Kidney (tissue), 14 donors: ENCODE results near the gene GRAMD1C. TPM values are rescaled to one million over a fixed set of nuclear protein-coding genes. Genes with fewer than 3 reads are reported as not detected.

ENCODE experiments used
- DNase-seq, 5 donors: peaks; one replicate each; pipeline ENCODE4 v3.0.0-alpha.2; 2013 to 2020
- FAIRE-seq: peaks from 2 replicates; lab custom pipeline; 2012; peaks lifted over from hg19 to GRCh38; lab: Jason Lieb, UNC
- H3K27ac ChIP-seq, 2 donors: one replicate each; pipeline ENCODE4 v1.7.0; 2013; ENCODE audit warnings: low read depth in 2 of 2, low read length in 2 of 2, inconsistent platforms in 1 of 2
- H3K27me3 ChIP-seq: one replicate; pipeline ENCODE4 v1.7.1; 2013; ENCODE audit warnings: low read length, inconsistent platforms; ENCODE audit not compliant: control insufficient read depth, insufficient read depth
- H3K36me3 ChIP-seq, 3 donors: one replicate each; pipeline versions ENCODE4 v1.7.0 to v1.7.1; 2013; ENCODE audit warnings: low read length in 3 of 3, control low read depth in 1 of 3, inconsistent platforms in 1 of 3; ENCODE audit not compliant: insufficient read depth in 3 of 3, control insufficient read depth in 2 of 3
- H3K4me1 ChIP-seq, 3 donors: one replicate each; pipeline versions ENCODE4 v1.7.0 to v1.7.1; 2013; ENCODE audit warnings: low read length in 3 of 3, inconsistent platforms in 1 of 3, low read depth in 1 of 3; ENCODE audit not compliant: control insufficient read depth in 2 of 3, insufficient read depth in 2 of 3
- H3K4me3 ChIP-seq, 3 donors: one replicate each; pipeline versions ENCODE4 v1.7.0 to v1.8.1; 2013; ENCODE audit warnings: low read length in 3 of 3, control low read depth in 1 of 3, inconsistent platforms in 1 of 3
- H3K9ac ChIP-seq, 3 donors: one replicate each; pipeline versions ENCODE4 v1.7.0 to v1.7.1; 2013; ENCODE audit warnings: low read length in 3 of 3, control low read depth in 1 of 3, inconsistent platforms in 1 of 3
- H3K9me3 ChIP-seq, 3 donors: one replicate each; pipeline versions ENCODE4 v1.7.0 to v1.7.1; 2013; ENCODE audit warnings: low read length in 3 of 3, control low read depth in 1 of 3, inconsistent platforms in 1 of 3; ENCODE audit not compliant: control insufficient read depth in 2 of 3, insufficient read depth in 1 of 3
- intact Hi-C: fragments of 100-400 bp; cut with DNase I; formaldehyde crosslinking; loops from one replicate; pipeline ENCODE4 v1.11.1; 2022
- polyA plus RNA-seq: library from polyadenylated mRNA; stranded (reverse); fragments of 350-450 nt; fragmentation: Illumina TruSeq; extraction: RNeasy Lipid Tissue Mini Kit (QIAGEN cat#74804); gene quantifications from one replicate; pipeline ENCODE4 v1.2.3, GENCODE V29; 2014; ENCODE audit warnings: low read depth, low replicate concordance; ENCODE audit not compliant: insufficient read depth
- total RNA-seq: library from RNA; stranded (reverse); fragmentation: NEBNext Ultra II Directional; extraction: Animal tissue kit (Norgen Biotek cat#: 25700); gene quantifications from one replicate; pipeline ENCODE4 v1.2.1, GENCODE V29; 2021
- TF ChIP-seq, protein P1 (sequence below): IDR thresholded peaks from 3 replicates; pipeline ENCODE4 v1.5.1; 2012; ENCODE audit warnings: mild to moderate bottlenecking, moderate library complexity, borderline replicate concordance; ENCODE audit not compliant: insufficient read depth; ENCODE audit errors: extremely low read depth
- donor health status: control.
- donor health status: control.
- donor health status: control.
- donor health status: control.
- donor health status: control.
- donor health status: DM: yes; HTN: yes; CAD: no.
- donor health status: Normal renal cell carcinoma (clear cell type).

Gene GRAMD1C
- total and polyA plus RNA-seq, 2 donors from 2014 or later: 21.0 TPM

DNA sequence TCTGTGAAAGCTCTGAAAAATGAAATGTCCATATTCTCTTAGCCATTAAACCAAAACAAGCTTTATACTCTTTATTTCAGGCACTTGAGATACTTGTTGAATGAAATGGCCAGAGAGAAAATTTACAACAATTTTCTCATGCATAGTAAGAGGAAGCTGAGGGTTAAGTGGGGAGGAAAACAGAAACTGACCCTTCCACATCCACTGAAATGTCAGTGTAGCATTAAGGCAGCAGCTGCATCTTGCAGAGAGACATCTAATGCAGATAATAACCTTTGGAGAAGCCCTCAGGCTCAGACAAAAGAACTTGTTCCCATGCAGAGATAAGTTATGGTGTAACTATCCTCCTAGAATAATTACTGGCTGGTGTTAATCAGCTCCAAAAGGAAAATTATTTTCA, 143.2 kb downstream of the GRAMD1C start:
- intact Hi-C loops: no loop called here
- DNase-seq: peak in 1 of 5 donors; percentile 17
- FAIRE-seq: no peak
- Histone ChIP-seq H3K9me3 (no peaks in the 10 kb centered on the region), H3K27ac (no peak overlapping the region), H3K27me3 (no peaks in the 10 kb centered on the region), H3K36me3 (peaks cover 0 to 7% (median 4%) of the 10 kb centered on the region in 3 donors), H3K4me1 (no peaks in the 10 kb centered on the region), H3K9ac (no peak overlapping the region), H3K4me3 (no peak overlapping the region)
- TF ChIP-seq, protein P1, sequence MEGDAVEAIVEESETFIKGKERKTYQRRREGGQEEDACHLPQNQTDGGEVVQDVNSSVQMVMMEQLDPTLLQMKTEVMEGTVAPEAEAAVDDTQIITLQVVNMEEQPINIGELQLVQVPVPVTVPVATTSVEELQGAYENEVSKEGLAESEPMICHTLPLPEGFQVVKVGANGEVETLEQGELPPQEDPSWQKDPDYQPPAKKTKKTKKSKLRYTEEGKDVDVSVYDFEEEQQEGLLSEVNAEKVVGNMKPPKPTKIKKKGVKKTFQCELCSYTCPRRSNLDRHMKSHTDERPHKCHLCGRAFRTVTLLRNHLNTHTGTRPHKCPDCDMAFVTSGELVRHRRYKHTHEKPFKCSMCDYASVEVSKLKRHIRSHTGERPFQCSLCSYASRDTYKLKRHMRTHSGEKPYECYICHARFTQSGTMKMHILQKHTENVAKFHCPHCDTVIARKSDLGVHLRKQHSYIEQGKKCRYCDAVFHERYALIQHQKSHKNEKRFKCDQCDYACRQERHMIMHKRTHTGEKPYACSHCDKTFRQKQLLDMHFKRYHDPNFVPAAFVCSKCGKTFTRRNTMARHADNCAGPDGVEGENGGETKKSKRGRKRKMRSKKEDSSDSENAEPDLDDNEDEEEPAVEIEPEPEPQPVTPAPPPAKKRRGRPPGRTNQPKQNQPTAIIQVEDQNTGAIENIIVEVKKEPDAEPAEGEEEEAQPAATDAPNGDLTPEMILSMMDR: no peak

DNA sequence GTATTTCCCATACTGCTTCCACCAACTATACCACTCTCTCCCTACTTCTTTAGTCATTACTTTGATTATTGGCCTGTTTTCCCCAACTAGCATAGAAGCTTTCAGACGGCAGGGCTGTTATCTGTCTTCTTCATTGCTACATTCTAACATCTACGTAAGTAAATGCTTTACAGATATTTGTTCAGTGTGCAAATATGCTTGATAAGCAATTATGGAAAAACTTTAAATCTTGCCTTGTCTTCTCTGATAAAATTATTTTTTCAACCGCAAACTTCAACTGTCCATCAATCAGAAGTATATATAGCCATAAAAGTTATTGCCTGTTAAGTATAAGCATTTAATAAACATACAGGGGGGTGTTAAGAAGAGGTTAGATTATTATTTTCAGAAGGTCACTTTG, 145.0 kb downstream of the GRAMD1C start:
- Histone ChIP-seq H3K9me3 (no peaks in the 10 kb centered on the region), H3K9ac (no peak overlapping the region), H3K27me3 (no peaks in the 10 kb centered on the region), H3K27ac (no peak overlapping the region), H3K36me3 (peaks cover 0 to 4% (median 4%) of the 10 kb centered on the region in 3 donors), H3K4me3 (no peak overlapping the region), H3K4me1 (no peaks in the 10 kb centered on the region)
- DNase-seq (no peak), FAIRE-seq (no peak)
- intact Hi-C loops: no loop called here
- TF ChIP-seq, protein P1: no peak

DNA sequence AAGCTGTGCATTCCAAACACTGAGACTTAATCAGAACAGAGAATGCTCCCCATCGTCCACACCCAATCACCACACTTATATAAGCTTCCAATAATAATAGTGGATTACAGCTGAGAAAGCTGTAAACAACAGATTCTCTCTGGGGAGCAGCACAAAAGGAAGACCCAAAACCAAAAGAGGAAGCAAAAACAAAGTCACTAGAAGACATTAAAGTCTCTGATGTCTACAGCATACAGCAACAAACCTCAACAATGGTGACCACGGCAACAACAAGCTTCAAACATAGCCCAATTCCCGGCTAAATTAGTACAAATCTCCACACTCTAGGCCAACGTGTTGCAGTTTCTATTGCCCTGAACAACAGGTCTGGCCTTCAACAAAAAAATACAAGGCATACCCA, 147.0 kb downstream of the GRAMD1C start:
- no peak overlapping the region for H3K4me3 ChIP-seq
- intact Hi-C loops: no loop called here
- H3K36me3 ChIP-seq: peaks cover 0 to 4% (median 0%) of the 10 kb centered on the region in 3 donors
- TF ChIP-seq, protein P1: no peak
- no peaks in the 10 kb centered on the region for H3K27me3 ChIP-seq
- no peaks in the 10 kb centered on the region for H3K4me1 ChIP-seq
- DNase-seq (no peak), FAIRE-seq (no peak)
- no peak overlapping the region for H3K9ac ChIP-seq
- H3K9me3 ChIP-seq: no peaks in the 10 kb centered on the region
- H3K27ac ChIP-seq: no peak overlapping the region

Other genes starting within 250 kb of the GRAMD1C start
- 21.3 TPM for gene USF3, start 142.1 kb upstream of the GRAMD1C start, total RNA-seq
- gene USF3, start 142.1 kb upstream of the GRAMD1C start, polyA plus RNA-seq: 6.5 TPM
- gene NAA50, start 92.5 kb upstream of the GRAMD1C start, total RNA-seq: 101 TPM
- 45.4 TPM for gene NAA50, start 92.5 kb upstream of the GRAMD1C start, polyA plus RNA-seq
- gene ATP6V1A, start 91.8 kb upstream of the GRAMD1C start, total RNA-seq: 172 TPM
- gene ATP6V1A, start 91.8 kb upstream of the GRAMD1C start, polyA plus RNA-seq: 87.1 TPM
- gene ZDHHC23, start 109.2 kb downstream of the GRAMD1C start, total RNA-seq: 20.1 TPM
- gene ZDHHC23, start 109.2 kb downstream of the GRAMD1C start, polyA plus RNA-seq: 4.8 TPM
- 11.7 TPM for gene CCDC191, start 217.7 kb downstream of the GRAMD1C start, total RNA-seq
- gene CCDC191, start 217.7 kb downstream of the GRAMD1C start, polyA plus RNA-seq: 3.7 TPM
- gene QTRT2, start 217.9 kb downstream of the GRAMD1C start, total RNA-seq: 26.1 TPM
- gene QTRT2, start 217.9 kb downstream of the GRAMD1C start, polyA plus RNA-seq: 4.7 TPM